Liver (tissue), 9 donors: ENCODE results near the gene INTS15. TPM values are rescaled to one million over a fixed set of nuclear protein-coding genes. Genes with fewer than 3 reads are reported as not detected.

ENCODE experiments used
- DNase-seq: peaks from one replicate; pipeline ENCODE4 v3.0.0-alpha.2; 2017; ENCODE audit warnings: low spot score
- H3K27ac ChIP-seq, 2 donors: one replicate each; pipeline ENCODE4 v1.7.0; 2013; ENCODE audit warnings: inconsistent platforms in 2 of 2, low read length in 2 of 2, control low read depth in 1 of 2, low read depth in 1 of 2, mild to moderate bottlenecking in 1 of 2
- H3K27me3 ChIP-seq, 4 donors: one replicate each; pipeline versions ENCODE4 v1.6.1 to v1.7.0; 2013; ENCODE audit warnings: low read length in 3 of 4, inconsistent platforms in 1 of 4, mild to moderate bottlenecking in 1 of 4, moderate library complexity in 1 of 4; ENCODE audit not compliant: control insufficient read depth in 4 of 4, insufficient read depth in 4 of 4
- H3K36me3 ChIP-seq, 4 donors: one replicate each; pipeline versions ENCODE4 v1.6.1 to v1.7.0; 2013; ENCODE audit warnings: low read length in 3 of 4, mild to moderate bottlenecking in 3 of 4, low read depth in 1 of 4, moderate library complexity in 1 of 4; ENCODE audit not compliant: control insufficient read depth in 4 of 4, insufficient read depth in 3 of 4
- H3K4me1 ChIP-seq, 4 donors: one replicate each; pipeline versions ENCODE4 v1.6.1 to v1.7.0; 2013; ENCODE audit warnings: low read length in 3 of 4, mild to moderate bottlenecking in 3 of 4, moderate library complexity in 1 of 4; ENCODE audit not compliant: control insufficient read depth in 4 of 4, insufficient read depth in 4 of 4
- H3K4me3 ChIP-seq, 3 donors: one replicate each; pipeline versions ENCODE4 v1.6.1 to v1.7.0; 2013; ENCODE audit warnings: low read length in 3 of 3, control low read depth in 1 of 3, low read depth in 1 of 3, mild to moderate bottlenecking in 1 of 3
- H3K9ac ChIP-seq, 2 donors: one replicate each; pipeline ENCODE4 v1.7.0; 2013; ENCODE audit warnings: low read length in 2 of 2, mild to moderate bottlenecking in 2 of 2, moderate library complexity in 2 of 2, control low read depth in 1 of 2, low read depth in 1 of 2
- H3K9me3 ChIP-seq, 4 donors: one replicate each; pipeline versions ENCODE4 v1.6.1 to v1.7.0; 2013; ENCODE audit warnings: low read length in 3 of 4; ENCODE audit not compliant: control insufficient read depth in 4 of 4
- ATF3 ChIP-seq: IDR thresholded peaks from 2 replicates; pipeline ENCODE4 v1.6.1; 2016; ENCODE audit warnings: antibody characterized with exemption
- EGR1 ChIP-seq, 2 donors: IDR thresholded peaks; 2 replicates each; pipeline ENCODE4 v1.6.1; 2016 to 2018; ENCODE audit warnings: antibody characterized with exemption in 2 of 2, low read depth in 2 of 2
- FOXA1 ChIP-seq: IDR thresholded peaks from 2 replicates; pipeline ENCODE4 v1.6.1; 2016; ENCODE audit warnings: antibody characterized with exemption
- FOXA2 ChIP-seq: IDR thresholded peaks from 2 replicates; pipeline ENCODE4 v1.6.1; 2016; ENCODE audit warnings: antibody characterized with exemption
- GABPA ChIP-seq, 2 donors: IDR thresholded peaks in 1 of 2; conservative IDR thresholded peaks in 1 of 2; 2 replicates each; pipeline ENCODE4 v1.6.1; 2016; ENCODE audit warnings: antibody characterized with exemption in 2 of 2, mild to moderate bottlenecking in 1 of 2, moderate library complexity in 1 of 2
- HNF4A ChIP-seq, 2 donors: conservative IDR thresholded peaks; 2 replicates each; pipeline ENCODE4 v1.6.1; 2016; ENCODE audit warnings: antibody characterized with exemption in 2 of 2, mild to moderate bottlenecking in 2 of 2
- HNF4G ChIP-seq: IDR thresholded peaks from 2 replicates; pipeline ENCODE4 v1.6.1; 2016; ENCODE audit warnings: antibody characterized with exemption
- JUND ChIP-seq, 2 donors: IDR thresholded peaks; 2 replicates each; pipeline ENCODE4 v1.6.1; 2016; ENCODE audit warnings: antibody characterized with exemption in 2 of 2
- RAD21 ChIP-seq, 2 donors: IDR thresholded peaks; 2 replicates each; pipeline ENCODE4 v1.6.1; 2016; ENCODE audit warnings: antibody characterized with exemption in 2 of 2, mild to moderate bottlenecking in 2 of 2
- RXRA ChIP-seq, 2 donors: IDR thresholded peaks; 2 replicates each; pipeline ENCODE4 v1.6.1; 2017 to 2018; ENCODE audit warnings: antibody characterized with exemption in 2 of 2, mild to moderate bottlenecking in 1 of 2
- SP1 ChIP-seq: IDR thresholded peaks from 2 replicates; pipeline ENCODE4 v1.6.1; 2018; ENCODE audit warnings: antibody characterized with exemption, mild to moderate bottlenecking
- TAF1 ChIP-seq: conservative IDR thresholded peaks from 2 replicates; pipeline ENCODE4 v1.6.1; 2016; ENCODE audit warnings: antibody characterized with exemption, mild to moderate bottlenecking
- ZBTB33 ChIP-seq: IDR thresholded peaks from 2 replicates; pipeline ENCODE4 v1.6.1; 2016; ENCODE audit warnings: antibody characterized with exemption
- WGBS: extraction: QIAGEN DNeasy Blood & Tissue Kit; methylation state at CpG from one replicate; pipeline ENCODE4 v1.1.7; 2013; 5-methylcytosine and 5-hydroxymethylcytosine counted together
- polyA plus RNA-seq, 2 donors: library from polyadenylated mRNA; stranded (reverse) in 1 of 2; unstranded in 1 of 2; fragments of 200-250 nt in 1 of 2; fragments of >200 nt in 1 of 2; fragmentation: Nextera tagmentation in 1 of 2; extraction: Ambion mirVana in 1 of 2; gene quantifications; one replicate each; pipeline versions ENCODE4 v1.2.1 to v1.2.3, GENCODE V29; 2013 to 2015
- total RNA-seq, 2 donors: library from RNA; depleted of rRNA; stranded (reverse); fragments of >200 nt; gene quantifications; one replicate each; pipeline ENCODE4 v1.2.3, GENCODE V29; 2014
- TF ChIP-seq, protein P1 (sequence below): IDR thresholded peaks from 2 replicates; pipeline ENCODE4 v1.6.1; 2016; ENCODE audit warnings: antibody characterized with exemption, mild to moderate bottlenecking
- TF ChIP-seq, protein P2 (sequence below): fragments of 150-350 bp; IDR thresholded peaks from 2 replicates; pipeline ENCODE4 v1.5.1; 2017; ENCODE audit warnings: improper control_type of control experiment, low read depth, low read length; ENCODE audit not compliant: missing input control
- donor health status: healthy.
- donor health status: healthy.
- donor health status: healthy.
- donor health status: healthy.
- donor health status: healthy.

The INTS15 gene
- total and polyA plus RNA-seq, 4 donors = 5.2 to 10.4 (median 8.2) TPM

- no peak overlapping the region for H3K4me3 ChIP-seq
- TF ChIP-seq, protein P1, sequence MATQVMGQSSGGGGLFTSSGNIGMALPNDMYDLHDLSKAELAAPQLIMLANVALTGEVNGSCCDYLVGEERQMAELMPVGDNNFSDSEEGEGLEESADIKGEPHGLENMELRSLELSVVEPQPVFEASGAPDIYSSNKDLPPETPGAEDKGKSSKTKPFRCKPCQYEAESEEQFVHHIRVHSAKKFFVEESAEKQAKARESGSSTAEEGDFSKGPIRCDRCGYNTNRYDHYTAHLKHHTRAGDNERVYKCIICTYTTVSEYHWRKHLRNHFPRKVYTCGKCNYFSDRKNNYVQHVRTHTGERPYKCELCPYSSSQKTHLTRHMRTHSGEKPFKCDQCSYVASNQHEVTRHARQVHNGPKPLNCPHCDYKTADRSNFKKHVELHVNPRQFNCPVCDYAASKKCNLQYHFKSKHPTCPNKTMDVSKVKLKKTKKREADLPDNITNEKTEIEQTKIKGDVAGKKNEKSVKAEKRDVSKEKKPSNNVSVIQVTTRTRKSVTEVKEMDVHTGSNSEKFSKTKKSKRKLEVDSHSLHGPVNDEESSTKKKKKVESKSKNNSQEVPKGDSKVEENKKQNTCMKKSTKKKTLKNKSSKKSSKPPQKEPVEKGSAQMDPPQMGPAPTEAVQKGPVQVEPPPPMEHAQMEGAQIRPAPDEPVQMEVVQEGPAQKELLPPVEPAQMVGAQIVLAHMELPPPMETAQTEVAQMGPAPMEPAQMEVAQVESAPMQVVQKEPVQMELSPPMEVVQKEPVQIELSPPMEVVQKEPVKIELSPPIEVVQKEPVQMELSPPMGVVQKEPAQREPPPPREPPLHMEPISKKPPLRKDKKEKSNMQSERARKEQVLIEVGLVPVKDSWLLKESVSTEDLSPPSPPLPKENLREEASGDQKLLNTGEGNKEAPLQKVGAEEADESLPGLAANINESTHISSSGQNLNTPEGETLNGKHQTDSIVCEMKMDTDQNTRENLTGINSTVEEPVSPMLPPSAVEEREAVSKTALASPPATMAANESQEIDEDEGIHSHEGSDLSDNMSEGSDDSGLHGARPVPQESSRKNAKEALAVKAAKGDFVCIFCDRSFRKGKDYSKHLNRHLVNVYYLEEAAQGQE = no peak
- TF ChIP-seq HNF4G (no peak), ZBTB33 (no peak), JUND (IDR thresholded peaks at IDR 0.05) (no peak), ATF3 (no peak)
- WGBS = 85% methylated on average over 4 of the region's 4 CpGs
- no peaks in the 10 kb centered on the region for H3K4me1 ChIP-seq
- H3K9me3 ChIP-seq = no peaks in the 10 kb centered on the region
- DNase-seq = no peak
- no peaks in the 10 kb centered on the region for H3K36me3 ChIP-seq
- H3K27me3 ChIP-seq = peaks cover 0 to 2% (median 1%) of the 10 kb centered on the region in 4 donors
- no peak overlapping the region for H3K9ac ChIP-seq
- H3K27ac ChIP-seq = no peak overlapping the region
Observed at GRCh38 chr7:6565655-6566054, 24.2 kb upstream of the INTS15 start.

GRCh38 chr7:6567886-6568285 is 21.9 kb upstream of the INTS15 start:
- H3K27ac ChIP-seq = no peak overlapping the region
- no peaks in the 10 kb centered on the region for H3K4me1 ChIP-seq
- TF ChIP-seq HNF4A (conservative IDR thresholded peaks at IDR 0.05) = no peak
- no peak for TF ChIP-seq RXRA (IDR thresholded peaks at IDR 0.05)
- no peaks in the 10 kb centered on the region for H3K9me3 ChIP-seq
- H3K4me3 ChIP-seq = no peak overlapping the region
- H3K36me3 ChIP-seq = no peaks in the 10 kb centered on the region
- peaks cover 0 to 2% (median 1%) of the 10 kb centered on the region in 4 donors for H3K27me3 ChIP-seq
- no peak for DNase-seq
- 83% methylated on average over 3 of the region's 3 CpGs for WGBS
- no peak overlapping the region for H3K9ac ChIP-seq

GRCh38 chr7:6571160-6571779 is 18.6 kb upstream of the INTS15 start:
- H3K27me3 ChIP-seq = peaks cover 0 to 2% (median 1%) of the 10 kb centered on the region in 4 donors
- no peak overlapping the region for H3K4me3 ChIP-seq
- no peak overlapping the region for H3K27ac ChIP-seq
- H3K9me3 ChIP-seq = no peaks in the 10 kb centered on the region
- WGBS = 60% methylated on average over 7 of the region's 7 CpGs
- H3K4me1 ChIP-seq = peaks cover 0 to under 1% (median 0%) of the 10 kb centered on the region in 4 donors
- no peak for DNase-seq
- no peaks in the 10 kb centered on the region for H3K36me3 ChIP-seq
- H3K9ac ChIP-seq = no peak overlapping the region
- TF ChIP-seq RXRA (IDR thresholded peaks at IDR 0.05) (no peak), SP1 (no peak), TAF1 (no peak), HNF4A (conservative IDR thresholded peaks at IDR 0.05) (no peak), FOXA2 (no peak), FOXA1 (no peak), HNF4G (no peak), ZBTB33 (no peak), GABPA (IDR thresholded peaks at IDR 0.05 in 1 of 2, conservative IDR thresholded peaks at IDR 0.05 in 1 of 2) (no peak), RAD21 (IDR thresholded peaks at IDR 0.05) (no peak), EGR1 (IDR thresholded peaks at IDR 0.05; ENCODE audit: low read depth in 2 of 2) (no peak)
- TF ChIP-seq, protein P2, sequence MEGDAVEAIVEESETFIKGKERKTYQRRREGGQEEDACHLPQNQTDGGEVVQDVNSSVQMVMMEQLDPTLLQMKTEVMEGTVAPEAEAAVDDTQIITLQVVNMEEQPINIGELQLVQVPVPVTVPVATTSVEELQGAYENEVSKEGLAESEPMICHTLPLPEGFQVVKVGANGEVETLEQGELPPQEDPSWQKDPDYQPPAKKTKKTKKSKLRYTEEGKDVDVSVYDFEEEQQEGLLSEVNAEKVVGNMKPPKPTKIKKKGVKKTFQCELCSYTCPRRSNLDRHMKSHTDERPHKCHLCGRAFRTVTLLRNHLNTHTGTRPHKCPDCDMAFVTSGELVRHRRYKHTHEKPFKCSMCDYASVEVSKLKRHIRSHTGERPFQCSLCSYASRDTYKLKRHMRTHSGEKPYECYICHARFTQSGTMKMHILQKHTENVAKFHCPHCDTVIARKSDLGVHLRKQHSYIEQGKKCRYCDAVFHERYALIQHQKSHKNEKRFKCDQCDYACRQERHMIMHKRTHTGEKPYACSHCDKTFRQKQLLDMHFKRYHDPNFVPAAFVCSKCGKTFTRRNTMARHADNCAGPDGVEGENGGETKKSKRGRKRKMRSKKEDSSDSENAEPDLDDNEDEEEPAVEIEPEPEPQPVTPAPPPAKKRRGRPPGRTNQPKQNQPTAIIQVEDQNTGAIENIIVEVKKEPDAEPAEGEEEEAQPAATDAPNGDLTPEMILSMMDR = no peak
